SIG-M5 treated with dmso at 0.1 percent for 504 hours (cell line): ENCODE measurements around the gene PHACTR1.
"Not testable (repeated sequence)": the region's sequence is repeated elsewhere in the genome, so short reads cannot be mapped to it uniquely, and the experiment has no call there.

ENCODE experiments used
- DNase-seq: peaks from one replicate; lab custom pipeline; 2025; ENCODE audit not compliant: unreplicated experiment; lab: John Stamatoyannopoulos, UW

PHACTR1 gene

GRCh38 chr6:12898603-12899002 is 182.0 kb downstream of the PHACTR1 start:
- no peak for DNase-seq

GRCh38 chr6:12899046-12899833 is 182.7 kb downstream of the PHACTR1 start:
- no peak for DNase-seq

DNA sequence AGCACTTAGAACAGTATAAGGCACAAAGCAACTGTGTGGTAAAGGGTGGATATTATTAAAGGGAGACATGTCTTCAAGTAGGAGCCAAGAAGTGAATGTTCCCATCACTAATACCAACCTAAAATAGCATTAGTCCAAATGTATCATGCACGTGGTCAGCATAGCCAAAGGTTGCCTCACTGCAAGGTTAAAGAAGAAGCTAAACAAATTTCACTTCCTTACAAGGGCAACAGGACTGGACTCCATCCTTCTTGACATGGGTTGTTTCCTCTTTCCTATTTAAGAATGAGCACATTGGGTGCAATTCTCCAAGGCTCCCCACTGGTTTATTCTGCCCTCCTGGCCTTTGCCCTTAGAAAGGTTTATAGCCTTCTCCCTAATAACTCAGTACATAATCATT is 186.7 kb downstream of the PHACTR1 start:
- peak; percentile 86 for DNase-seq

DNA sequence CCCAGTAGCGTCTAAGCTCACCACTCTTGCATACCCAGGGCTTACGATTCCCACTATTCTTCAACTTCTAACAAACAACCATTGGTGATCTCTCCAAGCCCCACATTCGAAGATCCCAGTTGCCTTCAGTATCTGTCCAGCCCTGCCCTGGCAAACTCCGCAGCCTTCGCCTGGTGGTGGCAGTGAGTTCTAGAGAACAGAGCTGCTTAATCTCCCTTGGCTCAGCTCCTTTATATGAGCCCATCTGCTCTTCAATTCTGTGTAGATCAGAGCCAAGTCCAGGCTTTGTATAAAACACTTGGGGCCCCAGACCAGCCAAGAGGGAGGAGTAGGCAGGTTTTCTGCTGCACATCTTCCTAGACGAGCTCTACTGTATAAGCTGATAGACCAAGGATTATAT is 193.3 kb downstream of the PHACTR1 start:
- no peak for DNase-seq

DNA sequence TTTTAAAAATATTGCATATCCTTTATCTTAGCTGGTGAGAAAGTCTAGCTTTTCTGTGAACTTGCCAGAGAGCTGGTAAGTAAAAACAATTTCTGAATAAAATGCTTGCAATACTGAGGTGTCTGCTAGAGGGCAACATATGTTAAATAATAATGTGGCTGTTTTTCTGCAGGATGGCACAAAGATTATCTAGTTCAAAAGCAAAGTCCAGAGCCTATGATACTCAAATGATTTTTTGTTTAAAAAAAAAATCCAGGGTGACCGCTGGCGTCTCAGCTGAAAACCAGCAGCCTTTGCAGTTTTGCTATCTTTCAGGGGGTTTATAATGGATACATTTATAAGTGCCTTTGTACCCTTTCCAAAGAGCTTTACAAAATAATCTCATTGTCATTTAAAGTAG is 194.9 kb downstream of the PHACTR1 start:
- peak; percentile 35 for DNase-seq

DNA sequence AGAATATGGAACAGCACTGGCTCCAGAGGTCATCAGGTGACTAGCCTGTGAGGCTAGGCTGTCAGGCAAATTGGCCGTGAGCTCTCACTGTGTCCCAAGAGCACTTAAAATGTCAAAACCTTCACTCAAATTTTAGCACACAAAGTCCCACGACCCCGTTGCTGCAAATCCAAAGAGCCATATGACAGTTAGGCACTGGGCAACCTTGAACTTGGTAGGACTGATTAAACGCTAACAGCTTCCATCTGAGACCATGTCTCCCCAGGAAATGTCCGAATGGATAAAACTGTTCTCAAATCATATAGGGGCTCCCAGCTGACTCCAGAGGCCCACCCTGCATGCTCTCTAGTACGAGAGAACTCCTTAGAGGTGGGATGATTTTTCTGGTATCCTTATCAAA is 196.6 kb downstream of the PHACTR1 start:
- DNase-seq, result no peak

DNA sequence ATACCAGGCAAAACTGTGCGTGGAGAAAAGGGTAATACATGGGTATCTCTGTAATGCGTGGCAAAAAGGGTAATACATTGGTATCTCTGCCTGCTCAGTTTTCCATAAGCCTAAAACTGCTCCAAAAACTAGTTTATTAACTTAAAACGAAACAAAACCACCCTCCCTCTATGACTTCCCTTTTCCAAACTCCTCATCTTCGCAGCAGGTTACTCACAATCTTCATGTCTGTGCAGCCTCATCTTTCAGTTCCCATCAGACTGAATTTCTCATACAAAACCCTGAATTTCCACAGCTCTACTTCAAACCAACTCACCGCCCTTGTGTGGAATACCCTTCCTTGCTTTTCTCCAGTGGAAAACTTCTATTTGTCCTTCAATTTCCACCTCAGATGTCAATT is 199.4 kb downstream of the PHACTR1 start:
- DNase-seq, result peak; percentile 63

DNA sequence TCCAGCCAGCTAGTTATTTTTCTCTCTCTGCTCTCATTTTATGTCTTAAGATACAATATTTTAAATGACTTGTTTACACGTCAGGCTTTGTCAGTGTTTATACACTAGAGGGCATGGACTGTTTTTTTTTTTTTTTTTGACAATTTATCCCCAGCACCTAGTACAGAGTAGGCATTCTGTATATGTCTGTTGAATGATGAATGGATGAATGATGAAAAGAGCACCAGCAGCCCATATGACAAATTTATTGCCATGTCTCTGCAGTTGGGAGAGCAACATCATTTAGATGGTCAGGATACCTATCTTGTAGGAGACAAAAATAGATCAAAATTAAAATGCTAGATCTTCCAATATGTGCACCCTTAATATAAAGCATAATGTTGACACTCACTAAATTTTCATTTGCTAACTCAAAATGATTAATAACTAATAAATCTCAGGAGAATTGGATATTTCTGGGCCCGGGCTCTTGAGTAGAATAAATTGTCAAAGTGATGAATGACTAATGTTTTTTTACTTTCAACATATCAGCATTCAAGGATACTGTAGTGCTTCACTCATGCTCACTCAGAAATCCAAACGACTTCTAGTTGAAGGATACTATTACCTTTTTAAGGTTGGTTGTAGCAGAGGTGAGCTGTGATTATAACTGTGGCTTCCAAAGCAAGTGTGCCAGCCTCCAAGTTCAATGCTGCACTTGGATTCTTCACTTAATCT is 200.0 kb downstream of the PHACTR1 start:
- DNase-seq, result no peak

- no peak for DNase-seq
These were observed 204.9 kb downstream of the PHACTR1 start for GRCh38 chr6:12921467-12921866.

- peak; percentile 15 for DNase-seq
These were observed 207.2 kb downstream of the PHACTR1 start for GRCh38 chr6:12923644-12924235.

- no peak for DNase-seq
These were observed 208.3 kb downstream of the PHACTR1 start for GRCh38 chr6:12924911-12925310.

GRCh38 chr6:12927746-12928145 is 211.2 kb downstream of the PHACTR1 start:
- DNase-seq, result no peak

DNA sequence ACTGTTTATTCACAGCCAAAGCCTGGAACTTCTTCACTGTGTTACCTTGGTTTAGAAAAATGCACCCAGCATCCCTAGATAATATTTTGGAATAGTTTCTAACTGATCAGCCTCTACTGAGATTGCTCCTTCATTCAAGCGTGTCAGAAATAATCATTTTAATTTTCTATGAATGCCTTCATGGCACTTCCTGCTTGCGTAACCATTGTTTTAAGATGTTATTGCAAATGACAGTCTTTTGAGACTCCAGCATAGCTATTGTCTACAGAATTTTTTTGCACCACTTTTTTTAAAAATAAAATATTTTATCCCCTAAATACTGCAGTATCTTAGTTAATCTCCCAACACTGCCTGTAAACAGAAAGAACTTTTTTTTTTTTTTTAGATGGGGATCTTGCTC is 213.1 kb downstream of the PHACTR1 start:
- DNase-seq, result no peak

GRCh38 chr6:12931639-12932038 is 215.1 kb downstream of the PHACTR1 start:
- DNase-seq, result no peak

DNA sequence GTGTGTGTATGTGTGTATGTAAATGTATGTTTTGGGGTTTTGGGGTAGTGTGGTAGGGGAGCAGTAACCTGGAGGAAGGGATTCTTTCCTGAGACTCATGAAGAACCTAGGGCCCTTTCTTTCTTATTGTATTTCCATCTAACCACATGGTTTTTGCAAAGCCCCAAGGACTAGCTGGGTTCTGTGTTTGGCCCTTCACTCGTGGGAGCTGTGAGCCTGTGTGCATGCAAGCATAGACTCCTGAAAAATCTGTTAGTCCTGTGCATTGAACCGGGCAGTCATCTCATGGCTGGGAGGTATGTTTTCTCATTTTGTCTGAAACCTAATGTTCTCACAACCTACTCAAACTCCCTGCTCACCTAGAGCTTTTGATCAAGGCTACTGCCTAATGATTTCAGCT is 219.1 kb downstream of the PHACTR1 start:
- no peak for DNase-seq

GRCh38 chr6:12937971-12938370 is 221.4 kb downstream of the PHACTR1 start:
- no peak for DNase-seq

GRCh38 chr6:12939314-12939713 is 222.7 kb downstream of the PHACTR1 start:
- no peak for DNase-seq

DNA sequence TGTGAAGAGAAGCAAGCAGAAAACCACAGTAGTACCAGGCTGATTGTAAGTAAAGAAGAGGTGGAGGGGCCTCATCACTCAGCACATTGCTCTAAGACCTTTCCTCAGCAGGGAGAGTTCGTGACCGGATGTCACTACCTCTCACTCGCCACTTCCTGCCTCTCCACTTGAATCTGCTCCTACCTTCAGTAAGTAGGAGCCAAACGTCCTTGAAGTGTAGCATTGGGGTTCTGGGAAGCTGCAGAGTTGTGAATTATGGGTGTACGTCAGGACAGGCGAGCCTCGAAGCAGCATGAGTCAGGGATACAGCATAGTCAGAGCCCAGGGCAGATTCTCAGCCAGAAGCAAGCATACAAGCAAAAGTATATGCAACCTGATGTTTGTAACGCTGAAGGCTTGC is 224.9 kb downstream of the PHACTR1 start:
- DNase-seq, result no peak

GRCh38 chr6:12943549-12943948 is 227.0 kb downstream of the PHACTR1 start:
- no peak for DNase-seq

DNA sequence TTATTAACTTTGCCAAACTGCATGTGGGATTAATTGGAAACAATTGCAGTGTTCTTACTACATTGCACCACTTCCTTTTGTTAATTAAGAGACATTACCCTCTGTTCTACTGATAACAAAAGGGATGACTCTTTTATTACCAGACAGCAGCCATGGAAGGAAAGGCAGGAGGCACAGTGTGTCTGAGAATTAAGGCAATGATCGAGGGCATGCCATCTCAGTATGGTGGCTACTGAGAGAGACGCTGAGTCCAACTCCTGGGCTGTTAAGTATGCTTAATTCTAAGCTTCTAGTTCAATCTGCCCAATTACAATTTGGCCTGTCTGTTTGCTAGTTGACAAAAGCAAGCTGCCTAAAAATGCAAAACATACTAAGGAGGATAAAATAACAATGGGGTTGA is 227.4 kb downstream of the PHACTR1 start:
- DNase-seq, result no peak

GRCh38 chr6:12944528-12944927 is 228.0 kb downstream of the PHACTR1 start:
- DNase-seq, result not testable (repeated sequence)
